ENCODE measurements around the gene SCGB2A2.

DNA sequence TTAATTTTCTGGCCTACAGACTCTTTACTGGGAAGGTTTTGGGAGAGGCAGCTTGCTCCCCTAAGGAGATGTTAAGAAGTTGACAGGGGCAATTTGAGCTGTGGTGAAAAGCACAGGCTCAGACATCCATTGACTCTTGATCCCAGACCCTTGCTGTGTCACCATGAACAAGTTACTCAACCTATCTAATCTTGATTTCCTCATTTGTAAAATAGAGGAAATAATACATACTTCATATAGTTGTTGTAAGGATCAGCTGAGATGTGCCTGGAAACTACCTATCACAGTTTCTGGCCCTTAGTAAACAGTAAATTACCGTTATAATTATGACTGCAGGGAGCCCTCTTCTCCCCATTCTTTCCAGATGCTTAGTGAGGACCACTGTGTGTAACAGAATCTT lies 45.5 kb downstream of the SCGB2A2 start:
- TF ChIP-seq, protein P1, sequence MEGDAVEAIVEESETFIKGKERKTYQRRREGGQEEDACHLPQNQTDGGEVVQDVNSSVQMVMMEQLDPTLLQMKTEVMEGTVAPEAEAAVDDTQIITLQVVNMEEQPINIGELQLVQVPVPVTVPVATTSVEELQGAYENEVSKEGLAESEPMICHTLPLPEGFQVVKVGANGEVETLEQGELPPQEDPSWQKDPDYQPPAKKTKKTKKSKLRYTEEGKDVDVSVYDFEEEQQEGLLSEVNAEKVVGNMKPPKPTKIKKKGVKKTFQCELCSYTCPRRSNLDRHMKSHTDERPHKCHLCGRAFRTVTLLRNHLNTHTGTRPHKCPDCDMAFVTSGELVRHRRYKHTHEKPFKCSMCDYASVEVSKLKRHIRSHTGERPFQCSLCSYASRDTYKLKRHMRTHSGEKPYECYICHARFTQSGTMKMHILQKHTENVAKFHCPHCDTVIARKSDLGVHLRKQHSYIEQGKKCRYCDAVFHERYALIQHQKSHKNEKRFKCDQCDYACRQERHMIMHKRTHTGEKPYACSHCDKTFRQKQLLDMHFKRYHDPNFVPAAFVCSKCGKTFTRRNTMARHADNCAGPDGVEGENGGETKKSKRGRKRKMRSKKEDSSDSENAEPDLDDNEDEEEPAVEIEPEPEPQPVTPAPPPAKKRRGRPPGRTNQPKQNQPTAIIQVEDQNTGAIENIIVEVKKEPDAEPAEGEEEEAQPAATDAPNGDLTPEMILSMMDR (IDR thresholded peaks at IDR 0.05): no peak
- TF ChIP-seq POLR2A (IDR thresholded peaks at IDR 0.05): no peak

Data from right lobe of liver (tissue), 4 donors.